ENCODE data around the gene TAF13.

DNA sequence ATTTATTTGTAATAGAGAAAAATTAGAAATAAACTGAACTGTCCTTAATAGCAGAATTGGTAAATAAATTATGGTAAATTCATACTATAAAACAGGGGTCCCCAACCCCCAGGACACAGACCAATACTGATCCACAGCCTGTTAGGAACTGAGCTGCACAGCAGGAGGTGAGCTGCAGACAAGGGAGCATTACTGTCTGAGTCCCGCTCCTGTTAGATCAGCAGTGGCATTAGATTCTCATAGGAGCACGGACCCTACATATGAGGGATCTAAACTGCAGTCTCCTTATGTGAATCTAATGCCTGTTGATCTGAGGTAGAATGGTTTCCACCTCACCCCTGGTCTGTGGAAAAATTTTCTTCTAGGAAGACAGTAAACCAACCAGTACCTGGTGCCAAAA lies 41.4 kb downstream of the TAF13 start:
- TF ChIP-seq, protein P1, sequence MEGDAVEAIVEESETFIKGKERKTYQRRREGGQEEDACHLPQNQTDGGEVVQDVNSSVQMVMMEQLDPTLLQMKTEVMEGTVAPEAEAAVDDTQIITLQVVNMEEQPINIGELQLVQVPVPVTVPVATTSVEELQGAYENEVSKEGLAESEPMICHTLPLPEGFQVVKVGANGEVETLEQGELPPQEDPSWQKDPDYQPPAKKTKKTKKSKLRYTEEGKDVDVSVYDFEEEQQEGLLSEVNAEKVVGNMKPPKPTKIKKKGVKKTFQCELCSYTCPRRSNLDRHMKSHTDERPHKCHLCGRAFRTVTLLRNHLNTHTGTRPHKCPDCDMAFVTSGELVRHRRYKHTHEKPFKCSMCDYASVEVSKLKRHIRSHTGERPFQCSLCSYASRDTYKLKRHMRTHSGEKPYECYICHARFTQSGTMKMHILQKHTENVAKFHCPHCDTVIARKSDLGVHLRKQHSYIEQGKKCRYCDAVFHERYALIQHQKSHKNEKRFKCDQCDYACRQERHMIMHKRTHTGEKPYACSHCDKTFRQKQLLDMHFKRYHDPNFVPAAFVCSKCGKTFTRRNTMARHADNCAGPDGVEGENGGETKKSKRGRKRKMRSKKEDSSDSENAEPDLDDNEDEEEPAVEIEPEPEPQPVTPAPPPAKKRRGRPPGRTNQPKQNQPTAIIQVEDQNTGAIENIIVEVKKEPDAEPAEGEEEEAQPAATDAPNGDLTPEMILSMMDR (IDR thresholded peaks at IDR 0.05; ENCODE audit: low read depth, low read length, poor library complexity, severe bottlenecking), result no peak
- TF ChIP-seq EZH2phosphoT487 (IDR thresholded peaks at IDR 0.05; ENCODE audit: borderline replicate concordance, low read length), result no peak

Measured in DOHH2 (cell line).